ENCODE measurements around the gene BOLA3.
"Not testable (repeated sequence)": the region's sequence is repeated elsewhere in the genome, so short reads cannot be mapped to it uniquely, and the experiment has no call there.

The BOLA3 gene

DNA sequence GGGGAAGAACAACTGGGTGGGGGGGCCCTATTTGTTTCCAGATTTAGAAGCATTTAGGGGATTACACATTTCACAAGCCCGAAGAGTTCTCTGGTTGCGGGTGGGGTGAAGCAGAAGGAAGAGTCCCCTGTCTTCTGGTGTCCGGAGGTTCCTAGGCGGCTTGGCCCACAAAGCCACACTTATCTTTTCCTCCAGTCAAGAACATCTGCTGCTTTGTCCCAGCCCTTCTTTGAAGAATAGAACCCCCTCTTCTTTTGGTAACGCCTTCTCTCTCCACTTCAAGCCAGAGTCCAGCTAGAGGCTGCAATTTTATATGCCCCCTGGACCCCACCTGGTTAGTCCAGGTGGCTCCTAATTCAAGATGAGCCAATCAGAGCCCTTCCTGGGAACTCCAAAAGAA lies 15.8 kb downstream of the BOLA3 start:
- H3K4me3 ChIP-seq (replicated peaks; ENCODE audit: low read depth, low read length) = no peak overlapping the region
- no peak for TF ChIP-seq CTCF (IDR thresholded peaks at IDR 0.05; ENCODE audit: low read depth, low read length, missing control alignments)
- DNase-seq (ENCODE audit: extremely low read depth, low read depth) = no peak

DNA sequence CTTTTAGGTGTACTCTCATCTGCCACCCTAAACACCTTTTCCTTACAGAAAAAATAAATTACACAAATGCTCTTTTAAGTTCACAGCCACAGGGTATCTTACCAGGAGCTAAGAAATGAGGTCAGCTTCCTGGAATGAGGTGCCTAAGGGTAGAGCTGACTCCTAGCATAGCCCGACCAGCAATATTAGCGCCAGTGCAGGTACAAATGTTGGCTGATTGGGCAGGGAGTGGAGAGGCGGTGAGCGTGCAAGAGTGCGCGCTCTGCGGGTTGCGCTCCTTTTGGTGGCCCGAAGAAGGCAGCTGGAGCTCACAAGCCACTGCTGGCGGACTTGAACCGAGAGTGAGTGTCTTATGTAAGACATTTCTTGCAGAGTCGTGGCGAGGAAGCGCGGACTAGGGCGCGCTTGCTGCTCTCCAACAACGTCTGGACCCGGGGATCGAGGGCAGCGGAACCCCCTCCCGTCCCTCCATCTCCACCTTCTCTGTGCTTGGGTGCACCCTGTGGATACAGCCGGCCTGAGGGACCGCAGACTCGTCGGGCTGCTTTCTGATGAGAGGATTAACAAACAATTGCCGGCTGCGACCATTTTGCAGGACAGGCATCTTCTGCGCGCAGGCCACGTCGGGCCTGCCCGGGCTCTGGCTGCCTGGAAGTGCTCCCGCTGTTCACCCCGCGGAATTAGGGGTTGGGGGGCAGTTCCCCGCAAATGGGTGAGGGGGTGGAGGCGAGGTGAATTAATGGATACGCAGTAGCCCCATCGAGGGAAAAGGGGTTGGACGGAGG lies 17.3 kb downstream of the BOLA3 start:
- TF ChIP-seq CTCF (IDR thresholded peaks at IDR 0.05; ENCODE audit: low read depth, low read length, missing control alignments) = no peak
- no peak overlapping the region for H3K4me3 ChIP-seq (replicated peaks; ENCODE audit: low read depth, low read length)
- DNase-seq (ENCODE audit: extremely low read depth, low read depth) = no peak

- no peak for DNase-seq (ENCODE audit: extremely low read depth, low read depth)
- TF ChIP-seq CTCF (IDR thresholded peaks at IDR 0.05; ENCODE audit: low read depth, low read length, missing control alignments) = no peak
- H3K4me3 ChIP-seq (replicated peaks; ENCODE audit: low read depth, low read length) = no peak overlapping the region
Observed at GRCh38 chr2:74128206-74128605, 19.5 kb downstream of the BOLA3 start.

GRCh38 chr2:74123955-74124354 lies 23.8 kb downstream of the BOLA3 start:
- not testable (repeated sequence) for DNase-seq (ENCODE audit: extremely low read depth, low read depth)

GRCh38 chr2:74121846-74122245 lies 25.9 kb downstream of the BOLA3 start:
- not testable (repeated sequence) for H3K4me3 ChIP-seq (replicated peaks; ENCODE audit: low read depth, low read length); DNase-seq (ENCODE audit: extremely low read depth, low read depth)

More at GRCh38 chr2:74123955-74124354, 23.8 kb downstream of the BOLA3 start:
- not testable (repeated sequence) for H3K4me3 ChIP-seq (replicated peaks; ENCODE audit: low read depth, low read length)

- peak; percentile 46 for TF ChIP-seq CTCF (IDR thresholded peaks at IDR 0.05; ENCODE audit: low read depth, low read length, missing control alignments)
- peak; percentile 26 for DNase-seq (ENCODE audit: extremely low read depth, low read depth)
- H3K4me3 ChIP-seq (replicated peaks; ENCODE audit: low read depth, low read length) = peak overlapping the region; percentile 57
Observed at GRCh38 chr2:74119912-74120825, 27.5 kb downstream of the BOLA3 start.

GRCh38 chr2:74119339-74119738 lies 28.4 kb downstream of the BOLA3 start:
- H3K4me3 ChIP-seq (replicated peaks; ENCODE audit: low read depth, low read length) = no peak overlapping the region
- no peak for DNase-seq (ENCODE audit: extremely low read depth, low read depth)
- TF ChIP-seq CTCF (IDR thresholded peaks at IDR 0.05; ENCODE audit: low read depth, low read length, missing control alignments) = no peak

Measured in HFF-Myc (cell line).